ENCODE results near the gene FERMT1.

DNA sequence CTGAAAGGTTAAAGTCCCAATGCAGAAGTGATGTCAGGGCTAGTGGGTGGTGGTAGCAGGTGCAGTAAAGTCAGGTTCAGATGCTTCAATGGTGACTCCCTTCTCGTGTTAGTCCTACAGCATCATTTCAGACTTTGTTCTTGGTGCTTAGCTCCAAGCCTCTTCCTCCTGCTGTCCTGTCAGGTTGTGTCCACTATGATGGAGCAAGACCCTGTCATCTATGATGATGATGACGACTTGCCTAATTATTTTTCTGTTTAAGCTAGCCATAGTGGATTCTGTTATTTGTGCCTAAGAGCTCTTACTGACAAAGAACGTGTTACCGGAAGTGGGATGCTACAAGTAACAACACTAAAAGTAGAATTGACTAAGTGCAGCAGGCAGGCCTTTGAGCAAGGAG lies 5.0 kb upstream of the FERMT1 start:
- TF ChIP-seq, protein P1, sequence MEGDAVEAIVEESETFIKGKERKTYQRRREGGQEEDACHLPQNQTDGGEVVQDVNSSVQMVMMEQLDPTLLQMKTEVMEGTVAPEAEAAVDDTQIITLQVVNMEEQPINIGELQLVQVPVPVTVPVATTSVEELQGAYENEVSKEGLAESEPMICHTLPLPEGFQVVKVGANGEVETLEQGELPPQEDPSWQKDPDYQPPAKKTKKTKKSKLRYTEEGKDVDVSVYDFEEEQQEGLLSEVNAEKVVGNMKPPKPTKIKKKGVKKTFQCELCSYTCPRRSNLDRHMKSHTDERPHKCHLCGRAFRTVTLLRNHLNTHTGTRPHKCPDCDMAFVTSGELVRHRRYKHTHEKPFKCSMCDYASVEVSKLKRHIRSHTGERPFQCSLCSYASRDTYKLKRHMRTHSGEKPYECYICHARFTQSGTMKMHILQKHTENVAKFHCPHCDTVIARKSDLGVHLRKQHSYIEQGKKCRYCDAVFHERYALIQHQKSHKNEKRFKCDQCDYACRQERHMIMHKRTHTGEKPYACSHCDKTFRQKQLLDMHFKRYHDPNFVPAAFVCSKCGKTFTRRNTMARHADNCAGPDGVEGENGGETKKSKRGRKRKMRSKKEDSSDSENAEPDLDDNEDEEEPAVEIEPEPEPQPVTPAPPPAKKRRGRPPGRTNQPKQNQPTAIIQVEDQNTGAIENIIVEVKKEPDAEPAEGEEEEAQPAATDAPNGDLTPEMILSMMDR (conservative IDR thresholded peaks at IDR 0.05; ENCODE audit: low read depth, low read length), result no peak
- TF ChIP-seq POLR2A (IDR thresholded peaks at IDR 0.05; ENCODE audit: low read depth, low read length) (no peak), BHLHE40 (IDR thresholded peaks at IDR 0.05; ENCODE audit: low read depth, low read length) (no peak), ELK1 (IDR thresholded peaks at IDR 0.05; ENCODE audit: borderline replicate concordance, low read depth, low read length) (no peak), NFE2L2 (IDR thresholded peaks at IDR 0.05; ENCODE audit: low read depth, low read length) (no peak), RCOR1 (IDR thresholded peaks at IDR 0.05; ENCODE audit: insufficient replicate concordance, low read length) (no peak), CEBPB (IDR thresholded peaks at IDR 0.05; ENCODE audit: low read depth, low read length) (no peak), RFX5 (IDR thresholded peaks at IDR 0.05; ENCODE audit: low read depth, low read length) (no peak), SMC3 (IDR thresholded peaks at IDR 0.05; ENCODE audit: low read depth, low read length) (no peak)
- TF ChIP-seq, protein P2, sequence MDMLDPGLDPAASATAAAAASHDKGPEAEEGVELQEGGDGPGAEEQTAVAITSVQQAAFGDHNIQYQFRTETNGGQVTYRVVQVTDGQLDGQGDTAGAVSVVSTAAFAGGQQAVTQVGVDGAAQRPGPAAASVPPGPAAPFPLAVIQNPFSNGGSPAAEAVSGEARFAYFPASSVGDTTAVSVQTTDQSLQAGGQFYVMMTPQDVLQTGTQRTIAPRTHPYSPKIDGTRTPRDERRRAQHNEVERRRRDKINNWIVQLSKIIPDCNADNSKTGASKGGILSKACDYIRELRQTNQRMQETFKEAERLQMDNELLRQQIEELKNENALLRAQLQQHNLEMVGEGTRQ (IDR thresholded peaks at IDR 0.05; ENCODE audit: low read depth, low read length), result no peak
